Prostate gland (tissue), 2 donors: Measurements from ENCODE around the gene UFD1. TPM values are rescaled to one million over a fixed set of nuclear protein-coding genes. Genes with fewer than 3 reads are reported as not detected.

Experiments
- DNase-seq: peaks from one replicate; pipeline ENCODE4 v3.0.0-alpha.2; 2019; ENCODE audit warnings: low spot score
- H3K27ac ChIP-seq, 2 donors: fragments of 200-600 bp; sonication (generic); 2 replicates each; pipeline ENCODE4 v1.5.1; 2017 to 2019
- H3K27me3 ChIP-seq: fragments of 200-600 bp; sonication (generic); replicated peaks from 2 replicates; pipeline ENCODE4 v1.5.1; 2019; ENCODE audit not compliant: insufficient read depth
- H3K36me3 ChIP-seq, 2 donors: fragments of 200-600 bp; sonication (generic); 1 replicate in 1 of 2; 2 replicates in 1 of 2; pipeline versions ENCODE4 v1.5.1 to v1.8.1; 2017 to 2019
- H3K4me1 ChIP-seq: fragments of 200-600 bp; sonication (generic); replicated peaks from 2 replicates; pipeline ENCODE4 v1.5.1; 2019
- H3K4me3 ChIP-seq, 2 donors: fragments of 200-600 bp; sonication (generic); 2 replicates each; pipeline ENCODE4 v1.5.1; 2017 to 2019
- H3K9me3 ChIP-seq: fragments of 200-600 bp; sonication (generic); 2 replicates; pipeline ENCODE4 v1.5.1; 2017
- POLR2A ChIP-seq: fragments of 450-650 bp; IDR thresholded peaks from one replicate; pipeline ENCODE4 v1.6.1; 2016; ENCODE audit warnings: antibody characterized with exemption, mild to moderate bottlenecking
- POLR2AphosphoS5 ChIP-seq: sonication (generic); formaldehyde crosslinking; IDR thresholded peaks from one replicate; pipeline ENCODE4 v1.6.1; 2017; ENCODE audit warnings: antibody characterized with exemption
- WGBS: methylation state at CpG from one replicate; pipeline ENCODE4 v1.1.5; 2018; 5-methylcytosine and 5-hydroxymethylcytosine counted together
- intact Hi-C: fragments of 100-400 bp; cut with DNase I; formaldehyde crosslinking; loops from one replicate; pipeline ENCODE4 v1.14.2; 2022
- total RNA-seq, 2 donors: library from RNA; depleted of rRNA; stranded (reverse); fragments of >200 nt; gene quantifications; one replicate each; pipeline ENCODE4 v1.1.0, GENCODE V29; 2016
- TF ChIP-seq, protein P1 (sequence below), 4 experiments: fragments of 200-600 bp in 2 of 4; fragments of 450-650 bp in 2 of 4; sonication (generic) in 2 of 4; IDR thresholded peaks; 1 replicate in 3 of 4; 2 replicates in 1 of 4; pipeline ENCODE4 v1.5.1; 2016 to 2019; ENCODE audit warnings: antibody characterized with exemption in 4 of 4, mild to moderate bottlenecking in 2 of 4, moderate library complexity in 2 of 4

Gene UFD1
- total RNA-seq, 2 donors from 2014 or later = 29.9 to 38.2 TPM

DNA sequence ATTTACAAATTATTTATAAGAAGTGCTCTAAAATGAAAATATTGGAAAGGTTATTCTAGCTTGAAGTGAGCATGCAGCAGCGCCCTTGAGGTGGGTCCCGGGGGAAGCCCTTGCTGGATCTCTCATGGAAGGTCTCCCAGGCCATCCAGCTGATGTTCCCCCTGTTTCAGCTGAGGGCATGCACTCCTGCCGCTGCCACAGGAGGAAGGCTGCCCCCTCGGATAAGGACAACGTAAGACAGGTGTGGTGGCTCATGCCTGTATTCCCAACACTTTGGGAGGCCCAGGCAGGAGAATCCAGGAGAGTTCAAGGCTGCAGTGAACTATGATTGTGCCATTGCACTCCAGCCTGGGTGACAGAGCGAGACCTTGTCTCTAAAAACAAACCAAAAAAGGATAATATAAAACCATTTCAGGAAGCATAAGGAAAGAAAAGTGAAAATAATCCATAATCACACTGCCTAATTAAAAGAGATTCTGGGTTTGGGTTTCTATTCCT lies 15.7 kb upstream of the UFD1 start:
- Histone ChIP-seq H3K27ac (no peak overlapping the region), H3K9me3 (no peaks in the 10 kb centered on the region), H3K27me3 (no peaks in the 10 kb centered on the region), H3K4me1 (no peaks in the 10 kb centered on the region), H3K36me3 (no peaks in the 10 kb centered on the region), H3K4me3 (no peak overlapping the region)
- intact Hi-C loops = loop anchor here (10.0 kb wide), 1 partner anchor 130 kb away; no protein-coding TSS in a partner anchor
- TF ChIP-seq POLR2AphosphoS5 (no peak), POLR2A (no peak)
- TF ChIP-seq, protein P1, sequence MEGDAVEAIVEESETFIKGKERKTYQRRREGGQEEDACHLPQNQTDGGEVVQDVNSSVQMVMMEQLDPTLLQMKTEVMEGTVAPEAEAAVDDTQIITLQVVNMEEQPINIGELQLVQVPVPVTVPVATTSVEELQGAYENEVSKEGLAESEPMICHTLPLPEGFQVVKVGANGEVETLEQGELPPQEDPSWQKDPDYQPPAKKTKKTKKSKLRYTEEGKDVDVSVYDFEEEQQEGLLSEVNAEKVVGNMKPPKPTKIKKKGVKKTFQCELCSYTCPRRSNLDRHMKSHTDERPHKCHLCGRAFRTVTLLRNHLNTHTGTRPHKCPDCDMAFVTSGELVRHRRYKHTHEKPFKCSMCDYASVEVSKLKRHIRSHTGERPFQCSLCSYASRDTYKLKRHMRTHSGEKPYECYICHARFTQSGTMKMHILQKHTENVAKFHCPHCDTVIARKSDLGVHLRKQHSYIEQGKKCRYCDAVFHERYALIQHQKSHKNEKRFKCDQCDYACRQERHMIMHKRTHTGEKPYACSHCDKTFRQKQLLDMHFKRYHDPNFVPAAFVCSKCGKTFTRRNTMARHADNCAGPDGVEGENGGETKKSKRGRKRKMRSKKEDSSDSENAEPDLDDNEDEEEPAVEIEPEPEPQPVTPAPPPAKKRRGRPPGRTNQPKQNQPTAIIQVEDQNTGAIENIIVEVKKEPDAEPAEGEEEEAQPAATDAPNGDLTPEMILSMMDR (IDR thresholded peaks at IDR 0.05) = no peak
- 95% methylated on average over 6 of the region's 6 CpGs for WGBS
- DNase-seq = no peak

DNA sequence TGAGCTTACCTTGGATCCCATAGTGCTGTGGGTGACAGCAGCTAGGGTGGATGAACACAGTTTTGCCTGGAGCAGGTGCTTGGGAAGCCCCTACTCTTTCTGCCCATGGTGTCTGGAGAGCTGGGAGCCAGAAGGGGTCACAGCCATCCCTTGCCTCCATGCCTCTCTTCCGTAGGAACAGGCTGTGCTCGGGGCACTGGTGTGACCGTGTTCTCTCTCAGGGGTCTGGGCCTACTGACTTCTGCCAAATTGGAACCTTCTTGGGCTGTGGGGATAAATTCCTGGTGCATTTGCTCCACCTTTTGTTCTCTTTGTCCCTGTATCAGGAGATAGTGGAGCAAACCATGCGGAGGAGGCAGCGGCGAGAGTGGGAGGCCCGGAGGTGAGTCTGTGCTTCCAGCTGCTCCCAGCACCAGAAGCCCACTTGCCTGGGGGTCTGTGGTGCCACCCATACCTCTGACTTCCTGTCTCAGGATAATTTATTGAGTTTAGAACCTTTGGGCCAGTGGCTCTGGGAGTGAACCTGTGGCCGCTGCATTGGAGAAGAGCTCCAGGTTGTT lies 15.1 kb upstream of the UFD1 start:
- DNase-seq = no peak
- TF ChIP-seq, protein P1 (IDR thresholded peaks at IDR 0.05) = no peak
- TF ChIP-seq POLR2A (no peak), POLR2AphosphoS5 (no peak)
- 95% methylated on average over 8 of the region's 8 CpGs for WGBS
- Histone ChIP-seq H3K27ac (no peak overlapping the region), H3K9me3 (no peaks in the 10 kb centered on the region), H3K36me3 (no peaks in the 10 kb centered on the region), H3K4me3 (no peak overlapping the region), H3K4me1 (no peaks in the 10 kb centered on the region), H3K27me3 (no peaks in the 10 kb centered on the region)
- intact Hi-C loops = loop anchor here (10.0 kb wide), 1 partner anchor 131 kb away; no protein-coding TSS in a partner anchor

DNA sequence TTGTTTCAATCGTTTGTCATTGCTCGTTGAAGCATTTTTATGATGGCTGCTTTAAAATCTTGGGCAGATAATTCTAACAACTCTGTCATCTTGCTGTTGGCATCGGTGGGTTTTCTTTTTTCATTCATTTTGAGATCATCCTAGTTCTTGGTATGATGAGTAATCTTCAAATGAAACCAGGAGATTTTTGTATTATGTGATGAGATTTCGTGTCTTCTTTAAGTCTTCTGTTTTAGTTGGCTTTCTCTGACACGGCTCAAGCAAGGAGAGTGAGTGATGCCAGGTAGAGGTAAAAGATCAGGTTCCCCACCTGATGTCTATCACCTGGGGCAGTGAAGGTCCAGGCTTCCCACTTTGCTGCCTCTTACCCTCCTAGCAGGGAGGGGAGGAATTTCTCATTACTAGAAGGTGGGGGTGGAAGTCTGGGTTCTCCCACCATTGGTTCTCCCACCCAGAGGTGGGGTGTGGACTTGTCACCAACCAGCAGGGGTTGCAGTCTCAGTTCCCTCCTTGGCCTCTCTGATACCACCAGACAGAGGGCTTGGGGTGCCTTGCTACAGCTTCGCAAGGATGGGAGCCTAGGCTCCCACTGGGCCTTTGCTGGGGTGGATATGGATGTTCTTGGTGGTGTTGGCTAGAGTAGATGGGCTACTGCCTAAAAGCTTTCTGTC lies 13.6 kb upstream of the UFD1 start:
- no peaks in the 10 kb centered on the region for H3K4me1 ChIP-seq
- intact Hi-C loops = loop anchor here (10.0 kb wide), 1 partner anchor 132 kb away; no protein-coding TSS in a partner anchor
- H3K36me3 ChIP-seq = no peaks in the 10 kb centered on the region
- no peaks in the 10 kb centered on the region for H3K9me3 ChIP-seq
- no peak overlapping the region for H3K4me3 ChIP-seq
- DNase-seq = no peak
- 89% methylated on average over 6 of the region's 6 CpGs for WGBS
- H3K27me3 ChIP-seq = no peaks in the 10 kb centered on the region
- H3K27ac ChIP-seq = no peak overlapping the region
- TF ChIP-seq, protein P1 (IDR thresholded peaks at IDR 0.05) = no peak
- TF ChIP-seq POLR2A = no peak
- no peak for TF ChIP-seq POLR2AphosphoS5

DNA sequence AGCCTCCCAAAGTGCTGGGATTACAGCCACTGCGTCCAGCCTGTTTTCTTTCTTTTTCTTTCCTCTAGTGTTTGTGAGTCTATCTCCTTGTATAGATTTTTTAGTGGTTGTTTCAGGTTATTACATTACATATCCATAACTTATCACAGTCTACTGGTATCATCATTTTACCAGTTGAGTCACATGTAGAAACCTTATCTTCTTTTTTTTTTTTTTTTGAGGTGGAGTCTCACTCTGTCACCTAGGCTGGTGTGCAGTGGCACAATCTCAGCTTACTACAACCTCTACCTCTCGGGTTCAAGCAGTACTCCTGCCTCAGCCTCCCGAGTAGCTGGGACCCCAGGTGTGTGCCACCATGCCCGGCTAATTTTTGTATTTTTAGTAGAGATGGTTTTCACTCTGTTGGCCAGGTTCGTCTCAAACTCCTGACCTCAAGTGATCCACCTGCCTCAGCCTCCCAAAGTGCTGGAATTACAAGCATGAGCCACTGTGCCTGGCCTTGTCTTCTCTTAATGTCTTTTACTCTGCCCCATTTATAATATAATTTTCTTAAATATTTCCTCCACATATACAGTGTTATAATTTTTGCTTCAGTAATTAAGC lies 11.7 kb upstream of the UFD1 start:
- Histone ChIP-seq H3K9me3 (no peaks in the 10 kb centered on the region), H3K27ac (no peak overlapping the region), H3K27me3 (no peaks in the 10 kb centered on the region), H3K36me3 (no peaks in the 10 kb centered on the region), H3K4me3 (no peak overlapping the region), H3K4me1 (no peaks in the 10 kb centered on the region)
- TF ChIP-seq POLR2AphosphoS5 (no peak), POLR2A (no peak)
- TF ChIP-seq, protein P1 (IDR thresholded peaks at IDR 0.05) = no peak
- WGBS = 97% methylated on average over 5 of the region's 5 CpGs
- intact Hi-C loops = loop anchor here (10.0 kb wide), 1 partner anchor 134 kb away; no protein-coding TSS in a partner anchor
- no peak for DNase-seq
